Ishikawa (cell line): ENCODE data around the gene MYDGF.
A peak's percentile ranks its signal among the peaks of the same experiment; 100 is the strongest.

ENCODE experiments used
- CEBPB ChIP-seq: IDR thresholded peaks from 2 replicates; pipeline ENCODE4 v1.6.1; 2012
- CREB1 ChIP-seq: IDR thresholded peaks from 2 replicates; pipeline ENCODE4 v1.6.1; 2012; ENCODE audit warnings: low read depth
- EGR1 ChIP-seq: IDR thresholded peaks from 2 replicates; pipeline ENCODE4 v1.6.1; 2012
- EP300 ChIP-seq: IDR thresholded peaks from 2 replicates; pipeline ENCODE4 v1.6.1; 2012; ENCODE audit warnings: borderline replicate concordance
- FOXM1 ChIP-seq: IDR thresholded peaks from 2 replicates; pipeline ENCODE4 v1.6.1; 2012; ENCODE audit warnings: low read depth, borderline replicate concordance
- MAX ChIP-seq: IDR thresholded peaks from 2 replicates; pipeline ENCODE4 v1.6.1; 2012
- NFIC ChIP-seq: IDR thresholded peaks from 2 replicates; pipeline ENCODE4 v1.6.1; 2012
- RAD21 ChIP-seq: IDR thresholded peaks from 2 replicates; pipeline ENCODE4 v1.6.1; 2012; ENCODE audit warnings: low read depth
- REST ChIP-seq: IDR thresholded peaks from 2 replicates; pipeline ENCODE4 v1.6.1; 2012; ENCODE audit warnings: low read depth, mild to moderate bottlenecking
- TAF1 ChIP-seq: IDR thresholded peaks from 2 replicates; pipeline ENCODE4 v1.6.1; 2012; ENCODE audit warnings: low read depth, mild to moderate bottlenecking
- TCF12 ChIP-seq: IDR thresholded peaks from 2 replicates; pipeline ENCODE4 v1.6.1; 2012; ENCODE audit warnings: low read depth
- TEAD4 ChIP-seq: IDR thresholded peaks from 2 replicates; pipeline ENCODE4 v1.6.1; 2012
- USF1 ChIP-seq: IDR thresholded peaks from 2 replicates; pipeline ENCODE4 v1.6.1; 2012
- YY1 ChIP-seq: IDR thresholded peaks from 2 replicates; pipeline ENCODE4 v1.6.1; 2012; ENCODE audit warnings: low read depth
- ZBTB7A ChIP-seq: IDR thresholded peaks from 2 replicates; pipeline ENCODE4 v1.6.1; 2012; ENCODE audit warnings: low read depth

Gene MYDGF

GRCh38 chr19:4636761-4637160 is 33.4 kb downstream of the MYDGF start:
- TF ChIP-seq TEAD4, result no peak
- no peak for TF ChIP-seq EP300
- TF ChIP-seq TCF12, result no peak
- no peak for TF ChIP-seq EGR1
- TF ChIP-seq REST, result no peak
- no peak for TF ChIP-seq RAD21
- TF ChIP-seq CREB1, result no peak
- no peak for TF ChIP-seq ZBTB7A

- TF ChIP-seq ZBTB7A, result peak; percentile 93
- TF ChIP-seq RAD21, result peak; percentile 81
- no peak for TF ChIP-seq MAX
Observed at GRCh38 chr19:4636151-4636717, 33.9 kb downstream of the MYDGF start.

GRCh38 chr19:4635754-4636116 is 34.4 kb downstream of the MYDGF start:
- TF ChIP-seq EP300 (no peak), MAX (no peak), RAD21 (no peak), EGR1 (no peak), CREB1 (no peak), TEAD4 (no peak), YY1 (no peak)

GRCh38 chr19:4633140-4633967 is 36.8 kb downstream of the MYDGF start:
- TF ChIP-seq EP300 (no peak), REST (no peak), RAD21 (peak; percentile 57), FOXM1 (no peak), TCF12 (no peak), EGR1 (no peak), NFIC (no peak), TEAD4 (no peak), MAX (peak; percentile 55; the same call in 1 of the 2 replicates), USF1 (peak; percentile 53), TAF1 (no peak), CREB1 (no peak), CEBPB (no peak), ZBTB7A (no peak), YY1 (0 out of 2 replicates have a peak, but pooled peaks have one; percentile 24)

GRCh38 chr19:4624733-4625362 is 45.3 kb downstream of the MYDGF start:
- TF ChIP-seq NFIC, result no peak
- TF ChIP-seq EGR1, result no peak
- no peak for TF ChIP-seq USF1
- TF ChIP-seq TCF12, result no peak
- TF ChIP-seq RAD21, result no peak
- no peak for TF ChIP-seq TEAD4
- TF ChIP-seq EP300, result no peak
- TF ChIP-seq REST, result no peak
- no peak for TF ChIP-seq MAX
